ENCODE data around the gene CAMTA1.

CAMTA1 gene

GRCh38 chr1:7455796-7456721 is 670.8 kb downstream of the CAMTA1 start:
- no peak for TF ChIP-seq CTCF (IDR thresholded peaks at IDR 0.05; ENCODE audit: low read depth, low read length)
- H3K4me3 ChIP-seq (ENCODE audit: low read depth, low read length), result no peak overlapping the region

- no peak overlapping the region for H3K4me3 ChIP-seq (ENCODE audit: low read depth, low read length)
- TF ChIP-seq CTCF (IDR thresholded peaks at IDR 0.05; ENCODE audit: low read depth, low read length), result no peak
Measured at GRCh38 chr1:7456722-7457082, 671.4 kb downstream of the CAMTA1 start.

- TF ChIP-seq CTCF (IDR thresholded peaks at IDR 0.05; ENCODE audit: low read depth, low read length), result no peak
- no peak overlapping the region for H3K4me3 ChIP-seq (ENCODE audit: low read depth, low read length)
Measured at GRCh38 chr1:7457811-7458210, 672.6 kb downstream of the CAMTA1 start.

- H3K4me3 ChIP-seq (ENCODE audit: low read depth, low read length), result no peak overlapping the region
- no peak for TF ChIP-seq CTCF (IDR thresholded peaks at IDR 0.05; ENCODE audit: low read depth, low read length)
Measured at GRCh38 chr1:7458946-7459345, 673.7 kb downstream of the CAMTA1 start.

- no peak overlapping the region for H3K4me3 ChIP-seq (ENCODE audit: low read depth, low read length)
- no peak for TF ChIP-seq CTCF (IDR thresholded peaks at IDR 0.05; ENCODE audit: low read depth, low read length)
Measured at GRCh38 chr1:7459914-7460313, 674.7 kb downstream of the CAMTA1 start.

GRCh38 chr1:7460807-7461206 is 675.6 kb downstream of the CAMTA1 start:
- H3K4me3 ChIP-seq (ENCODE audit: low read depth, low read length), result no peak overlapping the region
- no peak for TF ChIP-seq CTCF (IDR thresholded peaks at IDR 0.05; ENCODE audit: low read depth, low read length)

- TF ChIP-seq CTCF (IDR thresholded peaks at IDR 0.05; ENCODE audit: low read depth, low read length), result no peak
- H3K4me3 ChIP-seq (ENCODE audit: low read depth, low read length), result no peak overlapping the region
Measured at GRCh38 chr1:7462617-7463016, 677.4 kb downstream of the CAMTA1 start.

All from WI38 (cell line).